ENCODE results near the gene PFKFB4. TPM values are rescaled to one million over a fixed set of nuclear protein-coding genes. Genes with fewer than 3 reads are reported as not detected.
A peak's percentile ranks its signal among the peaks of the same experiment; 100 is the strongest.

The PFKFB4 gene
- total and polyA plus RNA-seq, 2 experiments from 2014 or later = 8.6 to 22.9 TPM

- Mint-ChIP-seq H3K27ac (peak overlapping the region; percentile 63; the same call in 1 of the 2 replicates), H3K4me1 (no peaks in the 10 kb centered on the region), H3K4me3 (no peak overlapping the region), H3K9me3 (no peaks in the 10 kb centered on the region), H3K27me3 (ENCODE audit: insufficient read depth, low read depth, poor library complexity) (peaks cover 3% of the 10 kb centered on the region), H3K36me3 (ENCODE audit: low read depth) (peaks cover 16% of the 10 kb centered on the region)
- Histone ChIP-seq H4K20me1 (replicated peaks; ENCODE audit: insufficient read depth) (no peaks in the 10 kb centered on the region), H3K27me3 (ENCODE audit: insufficient read depth) (no peaks in the 10 kb centered on the region), H3K4me3 (no peak overlapping the region), H3K27ac (ENCODE audit: low read depth) (no peak overlapping the region), H3K79me2 (replicated peaks; ENCODE audit: insufficient read depth) (no peaks in the 10 kb centered on the region), H3F3A (replicated peaks; ENCODE audit: low read depth) (0 out of 2 replicates have a peak, but pooled peaks cover 4% of the 10 kb centered on the region), H3K4me1 (ENCODE audit: insufficient read depth) (no peaks in the 10 kb centered on the region), H3K4me2 (no peak overlapping the region), H3K9me2 (ENCODE audit: insufficient read depth) (no peaks in the 10 kb centered on the region), H2AFZ (no peak overlapping the region), H3K36me3 (ENCODE audit: insufficient read depth) (0 out of 2 replicates have a peak, but pooled peaks cover 3% of the 10 kb centered on the region)
- TF ChIP-seq ZNF114 (CRISPR knock-in tag; IDR thresholded peaks at IDR 0.05) (no peak), STAT1 (IDR thresholded peaks at IDR 0.05; ENCODE audit: unreplicated experiment) (no peak), CREB1 (CRISPR knock-in tag; IDR thresholded peaks at IDR 0.05; ENCODE audit: low read depth) (no peak), CTCF (conservative IDR thresholded peaks at IDR 0.05; ENCODE audit: low read depth in 2 of 2) (no peak), EZH2 (IDR thresholded peaks at IDR 0.05; ENCODE audit: low read depth, unreplicated experiment) (no peak), NANOG (IDR thresholded peaks at IDR 0.05; ENCODE audit: borderline replicate concordance) (no peak), JUNB (IDR thresholded peaks at IDR 0.05; ENCODE audit: unreplicated experiment) (no peak), REST (IDR thresholded peaks at IDR 0.05; ENCODE audit: unreplicated experiment) (no peak), POLR2AphosphoS5 (IDR thresholded peaks at IDR 0.05; ENCODE audit: low read depth) (no peak), ETS1 (IDR thresholded peaks at IDR 0.05) (no peak), EZH2phosphoT487 (IDR thresholded peaks at IDR 0.05; ENCODE audit: unreplicated experiment) (no peak), ZNF331 (CRISPR knock-in tag; IDR thresholded peaks at IDR 0.05; ENCODE audit: low read depth) (no peak), ZNF462 (CRISPR knock-in tag; IDR thresholded peaks at IDR 0.05) (no peak)
- ATAC-seq (no peak), DNase-seq (ENCODE audit: low spot score) (no peak)
Observed at GRCh38 chr3:48528048-48528447, 28.6 kb downstream of the PFKFB4 start.
